Vagina (tissue), 2 donors: ENCODE results near the gene LPGAT1. TPM values are rescaled to one million over a fixed set of nuclear protein-coding genes. Genes with fewer than 3 reads are reported as not detected.

Source experiments
- DNase-seq, 2 donors: peaks; one replicate each; pipeline ENCODE4 v3.0.0-alpha.2; 2017; ENCODE audit errors: extremely low spot score in 2 of 2
- H3K27ac ChIP-seq: fragments of 200-600 bp; sonication (generic); one replicate; pipeline ENCODE4 v1.5.1; 2019
- H3K27me3 ChIP-seq: fragments of 200-600 bp; sonication (generic); one replicate; pipeline ENCODE4 v1.5.1; 2019
- H3K36me3 ChIP-seq, 2 donors: fragments of 200-600 bp; sonication (generic); one replicate each; pipeline ENCODE4 v1.5.1; 2017 to 2019
- H3K4me1 ChIP-seq: fragments of 200-600 bp; sonication (generic); one replicate; pipeline ENCODE4 v1.5.1; 2019
- H3K4me3 ChIP-seq, 2 donors: fragments of 200-600 bp; sonication (generic); 1 replicate in 1 of 2; 2 replicates in 1 of 2; pipeline ENCODE4 v1.5.1; 2016 to 2019
- H3K9me3 ChIP-seq: fragments of 200-600 bp; sonication (generic); one replicate; pipeline ENCODE4 v1.5.1; 2019
- CTCF ChIP-seq, 3 experiments: fragments of 450-650 bp in 2 of 3; fragments of 200-600 bp in 1 of 3; sonication (generic) in 1 of 3; IDR thresholded peaks; one replicate each; pipeline ENCODE4 v1.5.1; 2017 to 2019; ENCODE audit warnings: antibody characterized with exemption in 3 of 3, mild to moderate bottlenecking in 2 of 3, moderate library complexity in 2 of 3
- POLR2A ChIP-seq, 2 donors: fragments of 450-650 bp; IDR thresholded peaks; one replicate each; pipeline ENCODE4 v1.6.1; 2017; ENCODE audit warnings: antibody characterized with exemption in 2 of 2, mild to moderate bottlenecking in 2 of 2, moderate library complexity in 2 of 2
- POLR2AphosphoS5 ChIP-seq, 2 donors: sonication (generic); formaldehyde crosslinking; IDR thresholded peaks; one replicate each; pipeline ENCODE4 v1.9.0; 2017; ENCODE audit warnings: antibody characterized with exemption in 2 of 2, mild to moderate bottlenecking in 2 of 2, low read depth in 1 of 2; ENCODE audit not compliant: insufficient read depth in 1 of 2
- intact Hi-C: fragments of 100-400 bp; cut with DNase I; formaldehyde crosslinking; loops from one replicate; pipeline ENCODE4 v1.15.1; 2023
- total RNA-seq: library from RNA; depleted of rRNA; stranded (reverse); fragments of >200 nt; gene quantifications from one replicate; pipeline ENCODE4 v1.2.3, GENCODE V29; 2016

Gene LPGAT1
- total RNA-seq, 1 donor from 2014 or later, result 63.8 TPM

DNA sequence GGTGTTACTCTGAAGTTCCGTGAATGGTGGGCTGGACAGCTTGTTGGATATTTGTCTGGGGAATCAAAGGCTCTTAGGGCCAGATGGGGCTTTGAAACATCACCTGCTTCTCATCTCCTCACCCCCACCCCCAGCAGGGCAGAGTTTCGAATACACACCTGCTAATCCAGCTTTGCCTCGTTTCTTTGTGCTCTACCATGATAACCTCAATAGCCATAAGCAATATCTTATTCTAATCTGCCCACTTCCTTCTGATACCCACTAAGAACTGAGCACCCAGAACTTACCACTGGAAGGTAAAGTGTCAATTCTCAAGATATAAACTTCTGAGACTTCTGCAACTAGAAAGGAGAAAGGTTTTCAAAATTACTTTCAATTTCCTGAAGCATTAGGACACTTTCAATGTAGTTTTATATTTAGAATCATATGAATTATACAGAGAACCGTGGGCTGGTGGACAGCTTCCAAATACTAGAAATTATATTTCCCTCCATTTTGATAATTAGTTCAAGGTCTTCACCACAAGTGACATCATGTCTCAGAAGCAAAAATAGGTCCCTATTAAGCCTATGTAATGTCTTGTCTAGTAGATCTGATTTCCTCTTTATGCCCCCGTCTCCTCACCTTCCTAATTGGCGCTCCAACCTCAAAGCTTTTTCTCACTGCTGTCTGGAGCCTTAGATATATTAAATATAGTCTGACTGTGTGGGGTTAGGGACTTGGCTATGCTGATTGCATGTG, 90.7 kb downstream of the LPGAT1 start:
- H3K27me3 ChIP-seq, result no peaks in the 10 kb centered on the region
- peaks cover 15% of the 10 kb centered on the region for H3K4me1 ChIP-seq
- no peak overlapping the region for H3K27ac ChIP-seq
- H3K9me3 ChIP-seq, result no peaks in the 10 kb centered on the region
- no peak overlapping the region for H3K4me3 ChIP-seq
- no peaks in the 10 kb centered on the region for H3K36me3 ChIP-seq
- intact Hi-C loops, result no loop called here
- DNase-seq, result no peak
- no peak for TF ChIP-seq CTCF (IDR thresholded peaks at IDR 0.05)
- no peak for TF ChIP-seq POLR2A (IDR thresholded peaks at IDR 0.05)
- no peak for TF ChIP-seq POLR2AphosphoS5 (IDR thresholded peaks at IDR 0.05; ENCODE audit: insufficient read depth in 1 of 2, low read depth in 1 of 2)

- Histone ChIP-seq H3K27ac (no peak overlapping the region), H3K27me3 (no peaks in the 10 kb centered on the region), H3K36me3 (no peaks in the 10 kb centered on the region), H3K4me1 (peaks cover 15% of the 10 kb centered on the region), H3K4me3 (no peak overlapping the region), H3K9me3 (no peaks in the 10 kb centered on the region)
- TF ChIP-seq POLR2A (IDR thresholded peaks at IDR 0.05), result no peak
- TF ChIP-seq POLR2AphosphoS5 (IDR thresholded peaks at IDR 0.05; ENCODE audit: insufficient read depth in 1 of 2, low read depth in 1 of 2), result no peak
- TF ChIP-seq CTCF (IDR thresholded peaks at IDR 0.05), result no peak
- intact Hi-C loops, result no loop called here
- no peak for DNase-seq
Observed at GRCh38 chr1:211738691-211739301, 91.8 kb downstream of the LPGAT1 start.

- Histone ChIP-seq H3K27me3 (no peaks in the 10 kb centered on the region), H3K9me3 (no peaks in the 10 kb centered on the region), H3K4me1 (peaks cover 15% of the 10 kb centered on the region), H3K36me3 (no peaks in the 10 kb centered on the region), H3K27ac (no peak overlapping the region), H3K4me3 (no peak overlapping the region)
- no peak for DNase-seq
- intact Hi-C loops, result no loop called here
- TF ChIP-seq POLR2A (IDR thresholded peaks at IDR 0.05), result no peak
- TF ChIP-seq CTCF (IDR thresholded peaks at IDR 0.05), result no peak
- no peak for TF ChIP-seq POLR2AphosphoS5 (IDR thresholded peaks at IDR 0.05; ENCODE audit: insufficient read depth in 1 of 2, low read depth in 1 of 2)
Observed at GRCh38 chr1:211738096-211738690, 92.4 kb downstream of the LPGAT1 start.

GRCh38 chr1:211737115-211738035, 93.2 kb downstream of the LPGAT1 start:
- H3K4me1 ChIP-seq, result peaks cover 15% of the 10 kb centered on the region
- intact Hi-C loops, result no loop called here
- no peak overlapping the region for H3K4me3 ChIP-seq
- H3K36me3 ChIP-seq, result no peaks in the 10 kb centered on the region
- no peaks in the 10 kb centered on the region for H3K9me3 ChIP-seq
- H3K27me3 ChIP-seq, result no peaks in the 10 kb centered on the region
- TF ChIP-seq POLR2A (IDR thresholded peaks at IDR 0.05), result no peak
- TF ChIP-seq POLR2AphosphoS5 (IDR thresholded peaks at IDR 0.05; ENCODE audit: insufficient read depth in 1 of 2, low read depth in 1 of 2), result no peak
- TF ChIP-seq CTCF (IDR thresholded peaks at IDR 0.05), result no peak
- no peak for DNase-seq
- no peak overlapping the region for H3K27ac ChIP-seq
